Measurements from ENCODE around the gene STK24. TPM values are rescaled to one million over a fixed set of nuclear protein-coding genes. Genes with fewer than 3 reads are reported as not detected.

STK24 gene
- total RNA-seq, 2 donors from 2014 or later = 55.8 to 63.2 TPM

DNA sequence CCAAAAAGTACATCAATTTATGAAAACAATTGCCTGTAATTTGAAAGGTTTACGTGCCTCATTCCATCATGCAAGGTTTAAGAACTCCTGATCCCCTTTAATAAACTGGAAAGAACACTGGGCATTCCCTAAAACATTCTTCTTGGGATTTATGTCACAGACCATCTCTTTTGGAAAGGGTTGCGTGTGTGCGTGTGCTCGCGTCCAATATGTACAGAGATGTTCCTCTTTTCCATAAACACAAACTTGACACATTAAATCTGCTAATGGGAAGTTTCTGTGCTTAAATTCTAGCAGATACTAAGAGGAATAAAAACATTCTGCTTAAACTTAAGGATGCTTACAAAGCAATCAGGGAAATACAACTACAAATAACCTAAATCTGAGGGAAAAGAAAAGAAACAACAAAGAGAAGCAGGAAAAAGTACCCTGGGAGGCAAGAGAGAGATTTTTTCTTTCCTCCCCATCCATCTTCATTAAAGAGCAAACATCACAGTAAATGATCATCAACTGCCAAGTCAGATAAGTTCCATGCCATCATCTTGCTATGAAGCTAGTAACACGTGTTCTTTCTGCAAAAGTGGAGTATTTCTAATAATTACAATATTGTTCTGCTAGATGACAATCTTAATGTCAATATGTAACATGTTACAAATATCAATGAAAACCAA lies 83.7 kb downstream of the STK24 start:
- H3K36me3 ChIP-seq = no peaks in the 10 kb centered on the region
- H3K9me3 ChIP-seq = no peaks in the 10 kb centered on the region
- TF ChIP-seq, protein P1, sequence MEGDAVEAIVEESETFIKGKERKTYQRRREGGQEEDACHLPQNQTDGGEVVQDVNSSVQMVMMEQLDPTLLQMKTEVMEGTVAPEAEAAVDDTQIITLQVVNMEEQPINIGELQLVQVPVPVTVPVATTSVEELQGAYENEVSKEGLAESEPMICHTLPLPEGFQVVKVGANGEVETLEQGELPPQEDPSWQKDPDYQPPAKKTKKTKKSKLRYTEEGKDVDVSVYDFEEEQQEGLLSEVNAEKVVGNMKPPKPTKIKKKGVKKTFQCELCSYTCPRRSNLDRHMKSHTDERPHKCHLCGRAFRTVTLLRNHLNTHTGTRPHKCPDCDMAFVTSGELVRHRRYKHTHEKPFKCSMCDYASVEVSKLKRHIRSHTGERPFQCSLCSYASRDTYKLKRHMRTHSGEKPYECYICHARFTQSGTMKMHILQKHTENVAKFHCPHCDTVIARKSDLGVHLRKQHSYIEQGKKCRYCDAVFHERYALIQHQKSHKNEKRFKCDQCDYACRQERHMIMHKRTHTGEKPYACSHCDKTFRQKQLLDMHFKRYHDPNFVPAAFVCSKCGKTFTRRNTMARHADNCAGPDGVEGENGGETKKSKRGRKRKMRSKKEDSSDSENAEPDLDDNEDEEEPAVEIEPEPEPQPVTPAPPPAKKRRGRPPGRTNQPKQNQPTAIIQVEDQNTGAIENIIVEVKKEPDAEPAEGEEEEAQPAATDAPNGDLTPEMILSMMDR (IDR thresholded peaks at IDR 0.05) = no peak
- no peak for DNase-seq (ENCODE audit: low spot score)
- peaks cover 0 to 51% of the 10 kb centered on the region in 2 donors for H3K4me1 ChIP-seq
- no peaks in the 10 kb centered on the region for H3K27me3 ChIP-seq
- no peak overlapping the region for H3K4me3 ChIP-seq
- no peak overlapping the region for H3K27ac ChIP-seq

DNA sequence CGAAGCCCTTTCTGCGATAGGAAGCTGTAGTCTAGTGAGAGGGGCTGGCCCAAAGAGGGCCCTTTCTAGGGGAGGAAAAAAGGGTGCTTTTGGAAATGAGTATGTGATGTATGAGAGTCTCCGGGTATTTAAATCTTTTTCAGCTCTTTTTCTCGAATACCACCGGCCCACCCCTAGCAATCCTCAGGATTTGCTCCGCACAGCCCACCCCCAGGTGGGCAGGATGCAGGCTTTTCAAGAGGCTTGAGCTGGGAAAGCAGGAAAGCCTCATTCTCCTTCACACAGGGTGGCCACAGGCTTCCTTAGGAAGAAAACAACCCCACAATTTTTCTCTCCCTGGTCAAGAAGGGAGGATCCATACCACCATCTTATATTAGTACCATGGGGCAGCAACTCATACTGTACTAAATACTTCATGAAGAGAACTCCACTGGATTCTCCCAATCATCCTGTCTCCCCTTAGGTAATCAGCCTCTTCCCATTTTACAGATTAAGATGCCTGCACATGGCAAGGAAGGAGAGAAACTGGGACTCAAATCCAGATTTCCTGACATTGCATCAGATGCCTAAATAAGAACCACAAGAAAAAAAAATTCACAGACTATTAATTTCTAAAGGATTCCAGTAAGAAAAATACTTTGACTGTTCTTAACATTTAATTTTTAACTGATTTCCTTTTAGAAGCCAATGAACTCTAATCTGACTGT lies 84.4 kb downstream of the STK24 start:
- no peak for DNase-seq (ENCODE audit: low spot score)
- H3K4me3 ChIP-seq = no peak overlapping the region
- no peaks in the 10 kb centered on the region for H3K27me3 ChIP-seq
- peaks cover 0 to 55% of the 10 kb centered on the region in 2 donors for H3K4me1 ChIP-seq
- TF ChIP-seq, protein P1 (IDR thresholded peaks at IDR 0.05) = no peak
- H3K36me3 ChIP-seq = no peaks in the 10 kb centered on the region
- no peak overlapping the region for H3K27ac ChIP-seq
- H3K9me3 ChIP-seq = no peaks in the 10 kb centered on the region

DNA sequence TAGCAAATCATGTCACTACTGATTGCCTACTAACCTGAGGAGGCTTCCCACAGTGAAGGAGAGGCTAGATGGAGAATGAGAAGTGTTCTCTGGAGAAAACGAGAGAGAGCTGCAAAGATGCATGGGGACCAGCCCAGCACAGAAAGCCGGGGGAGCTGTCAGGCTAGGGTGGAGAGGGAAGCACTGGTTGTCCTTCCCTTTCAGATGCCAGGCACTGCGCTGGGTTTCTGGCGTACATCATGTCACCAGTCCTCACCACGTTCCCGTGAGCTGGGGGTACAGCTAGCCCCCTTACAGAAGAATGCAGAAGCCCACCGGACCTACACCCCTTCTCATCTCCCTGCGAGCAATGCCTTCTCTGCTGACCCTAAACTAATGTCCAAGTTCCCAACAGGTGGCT lies 86.0 kb downstream of the STK24 start:
- Histone ChIP-seq H3K4me3 (no peak overlapping the region), H3K9me3 (no peaks in the 10 kb centered on the region), H3K27ac (no peak overlapping the region), H3K4me1 (peaks cover 0 to 53% of the 10 kb centered on the region in 2 donors), H3K27me3 (no peaks in the 10 kb centered on the region), H3K36me3 (no peaks in the 10 kb centered on the region)
- DNase-seq (ENCODE audit: low spot score) = no peak
- TF ChIP-seq, protein P1 (IDR thresholded peaks at IDR 0.05) = no peak

DNA sequence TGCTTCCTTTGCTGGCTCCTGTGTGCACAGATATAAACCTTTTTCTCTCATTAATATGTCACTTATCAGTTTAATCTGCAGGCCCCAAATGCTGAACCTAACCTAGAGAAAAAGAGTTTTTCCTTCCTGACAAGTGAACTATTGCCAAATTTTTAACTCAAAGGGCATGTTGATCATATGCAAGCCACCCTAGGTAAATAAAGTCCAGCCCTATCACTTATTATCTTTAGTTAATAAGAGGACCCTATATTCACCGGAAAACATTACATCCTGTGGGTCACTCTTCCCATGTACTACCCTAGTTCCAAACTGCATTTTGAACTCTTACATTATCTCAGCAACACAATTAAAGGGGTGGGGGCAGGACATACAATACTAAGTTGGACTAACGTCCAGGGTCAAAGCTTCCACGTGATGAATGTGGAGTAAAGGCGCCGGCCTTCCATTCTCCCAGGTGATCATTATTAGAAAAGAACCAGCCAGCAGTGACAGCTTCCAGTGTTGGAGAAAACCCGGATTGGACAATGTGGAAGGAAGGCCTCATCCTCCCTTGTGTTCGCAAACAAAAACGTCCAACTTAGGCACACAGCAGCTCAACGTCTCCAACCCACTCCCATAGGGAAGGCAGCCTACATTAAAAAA lies 86.6 kb downstream of the STK24 start:
- Histone ChIP-seq H3K4me3 (no peak overlapping the region), H3K27ac (no peak overlapping the region), H3K27me3 (no peaks in the 10 kb centered on the region), H3K9me3 (no peaks in the 10 kb centered on the region), H3K4me1 (peaks cover 0 to 53% of the 10 kb centered on the region in 2 donors), H3K36me3 (no peaks in the 10 kb centered on the region)
- TF ChIP-seq, protein P1 (IDR thresholded peaks at IDR 0.05) = no peak
- no peak for DNase-seq (ENCODE audit: low spot score)

DNA sequence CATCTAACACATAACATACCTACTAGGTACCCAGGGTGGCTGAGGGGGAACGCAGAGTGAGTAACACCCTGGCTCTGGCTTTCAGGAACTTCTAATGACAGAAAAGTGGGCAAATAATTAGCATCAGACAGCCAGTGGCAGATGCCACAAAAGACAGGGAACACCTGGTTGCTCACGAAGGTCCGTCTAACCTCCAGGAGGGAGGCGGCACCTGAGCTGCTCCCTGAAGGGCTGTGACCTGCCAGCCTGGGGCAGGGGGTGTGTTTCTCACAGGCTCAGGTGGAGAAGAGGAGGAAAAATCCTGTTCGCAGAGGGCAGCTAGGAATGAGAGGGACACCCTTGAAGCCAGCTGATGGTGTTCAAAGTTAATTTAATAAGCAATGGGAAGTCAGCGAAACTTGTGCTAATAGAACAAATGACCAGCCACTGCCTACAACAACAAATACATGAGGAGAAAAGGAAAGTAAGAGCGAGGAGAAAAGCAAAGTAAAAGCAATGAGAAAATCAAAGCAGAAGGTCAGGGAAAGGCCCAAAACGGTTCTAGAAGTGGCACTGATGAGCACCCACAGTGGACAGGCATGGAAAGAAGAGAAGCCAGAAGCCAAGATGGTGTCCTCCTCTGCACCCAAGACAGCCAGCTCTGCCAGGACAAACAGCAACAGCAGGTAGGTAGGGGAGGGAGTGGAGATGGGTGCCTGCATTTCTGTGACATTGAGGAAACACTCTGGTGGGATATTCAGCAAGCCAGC lies 87.3 kb downstream of the STK24 start:
- TF ChIP-seq, protein P1 (IDR thresholded peaks at IDR 0.05) = no peak
- no peaks in the 10 kb centered on the region for H3K27me3 ChIP-seq
- no peak overlapping the region for H3K4me3 ChIP-seq
- DNase-seq (ENCODE audit: low spot score) = peak; percentile 32
- H3K36me3 ChIP-seq = no peaks in the 10 kb centered on the region
- peaks cover 0 to 53% of the 10 kb centered on the region in 2 donors for H3K4me1 ChIP-seq
- no peaks in the 10 kb centered on the region for H3K9me3 ChIP-seq
- no peak overlapping the region for H3K27ac ChIP-seq

All from right atrium auricular region (tissue), 2 donors.